Coronary artery (tissue), 2 donors: ENCODE measurements around the gene PROKR1.

ENCODE experiments used
- DNase-seq: peaks from one replicate; pipeline ENCODE4 v3.0.0-alpha.2; 2017; ENCODE audit warnings: low spot score
- H3K27ac ChIP-seq, 2 donors: fragments of 200-600 bp; sonication (generic); one replicate each; pipeline ENCODE4 v1.5.1; 2016 to 2019
- H3K4me3 ChIP-seq: fragments of 200-600 bp; sonication (generic); 2 replicates; pipeline ENCODE4 v1.5.1; 2016; ENCODE audit warnings: mild to moderate bottlenecking, moderate library complexity
- TF ChIP-seq, protein P1 (sequence below): fragments of 200-600 bp; sonication (generic); IDR thresholded peaks from one replicate; pipeline ENCODE4 v1.5.1; 2019; ENCODE audit warnings: antibody characterized with exemption

PROKR1 gene

DNA sequence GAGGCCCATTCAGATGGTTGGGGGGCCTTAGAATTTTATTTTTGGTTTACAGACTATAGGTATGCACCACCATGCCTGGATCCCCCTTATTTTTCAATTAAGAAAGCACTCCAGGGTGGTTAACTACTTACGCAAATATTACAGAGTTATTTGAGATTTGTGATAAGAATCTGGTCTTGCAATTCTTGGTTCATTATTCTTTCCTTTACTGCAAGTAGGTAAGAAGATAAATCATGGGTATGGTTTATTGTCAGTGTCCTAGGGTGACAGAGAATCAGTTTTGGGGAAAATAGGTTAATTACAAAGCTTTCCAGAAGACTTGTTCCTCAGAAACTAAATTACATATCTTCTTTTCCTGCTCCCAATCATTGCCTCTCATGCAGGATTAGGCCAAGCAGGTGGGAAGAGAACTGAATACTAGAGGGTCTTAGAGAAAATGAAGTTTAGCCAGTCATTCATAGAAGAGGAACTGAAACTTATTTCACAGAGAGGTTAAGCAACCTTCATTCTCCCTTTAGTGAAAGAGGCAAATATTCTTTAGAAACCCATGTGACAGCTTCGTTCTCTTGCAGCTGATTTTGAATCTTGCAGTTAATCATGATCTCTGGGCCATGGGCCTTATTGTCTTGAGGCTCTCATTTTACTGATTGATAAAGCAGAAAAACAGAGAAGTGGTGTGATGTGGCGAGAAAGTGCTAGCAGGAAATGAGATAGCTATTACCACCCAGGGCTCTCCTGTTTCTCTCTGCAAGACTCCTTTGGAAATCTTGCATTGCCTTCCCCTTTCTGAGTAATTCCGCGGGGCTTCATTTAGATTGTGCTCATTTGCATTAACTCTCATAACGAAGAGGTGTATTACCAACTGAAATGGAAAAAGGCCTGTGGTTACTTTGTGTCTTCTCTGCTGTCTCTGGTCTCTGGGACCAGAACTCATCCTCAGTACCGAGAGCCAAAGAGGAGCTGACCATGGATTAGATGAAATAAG, 46.5 kb downstream of the PROKR1 start:
- DNase-seq: no peak
- TF ChIP-seq, protein P1, sequence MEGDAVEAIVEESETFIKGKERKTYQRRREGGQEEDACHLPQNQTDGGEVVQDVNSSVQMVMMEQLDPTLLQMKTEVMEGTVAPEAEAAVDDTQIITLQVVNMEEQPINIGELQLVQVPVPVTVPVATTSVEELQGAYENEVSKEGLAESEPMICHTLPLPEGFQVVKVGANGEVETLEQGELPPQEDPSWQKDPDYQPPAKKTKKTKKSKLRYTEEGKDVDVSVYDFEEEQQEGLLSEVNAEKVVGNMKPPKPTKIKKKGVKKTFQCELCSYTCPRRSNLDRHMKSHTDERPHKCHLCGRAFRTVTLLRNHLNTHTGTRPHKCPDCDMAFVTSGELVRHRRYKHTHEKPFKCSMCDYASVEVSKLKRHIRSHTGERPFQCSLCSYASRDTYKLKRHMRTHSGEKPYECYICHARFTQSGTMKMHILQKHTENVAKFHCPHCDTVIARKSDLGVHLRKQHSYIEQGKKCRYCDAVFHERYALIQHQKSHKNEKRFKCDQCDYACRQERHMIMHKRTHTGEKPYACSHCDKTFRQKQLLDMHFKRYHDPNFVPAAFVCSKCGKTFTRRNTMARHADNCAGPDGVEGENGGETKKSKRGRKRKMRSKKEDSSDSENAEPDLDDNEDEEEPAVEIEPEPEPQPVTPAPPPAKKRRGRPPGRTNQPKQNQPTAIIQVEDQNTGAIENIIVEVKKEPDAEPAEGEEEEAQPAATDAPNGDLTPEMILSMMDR: no peak
- H3K4me3 ChIP-seq: no peak overlapping the region
- no peak overlapping the region for H3K27ac ChIP-seq

DNA sequence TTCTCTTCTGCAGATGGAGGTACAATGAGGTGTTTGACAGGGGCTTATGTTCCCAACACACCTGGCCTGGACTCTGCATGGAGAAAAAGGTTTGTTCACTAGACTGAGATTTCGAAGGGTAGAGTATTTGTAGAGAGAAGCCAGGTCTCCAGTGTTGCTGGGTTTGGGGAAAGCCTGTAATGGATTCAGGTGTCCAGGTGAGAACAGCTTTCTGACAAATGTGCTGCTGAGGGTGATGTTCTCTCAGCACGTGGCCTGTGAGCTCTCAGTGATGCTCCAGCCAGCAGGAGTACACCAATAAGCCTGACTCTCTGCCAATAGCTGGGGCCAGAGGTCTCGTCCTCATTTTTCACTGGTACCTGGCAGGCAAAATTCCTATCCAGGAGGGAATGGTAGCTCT, 47.5 kb downstream of the PROKR1 start:
- no peak for DNase-seq
- TF ChIP-seq, protein P1: no peak
- Histone ChIP-seq H3K4me3 (no peak overlapping the region), H3K27ac (no peak overlapping the region)

DNA sequence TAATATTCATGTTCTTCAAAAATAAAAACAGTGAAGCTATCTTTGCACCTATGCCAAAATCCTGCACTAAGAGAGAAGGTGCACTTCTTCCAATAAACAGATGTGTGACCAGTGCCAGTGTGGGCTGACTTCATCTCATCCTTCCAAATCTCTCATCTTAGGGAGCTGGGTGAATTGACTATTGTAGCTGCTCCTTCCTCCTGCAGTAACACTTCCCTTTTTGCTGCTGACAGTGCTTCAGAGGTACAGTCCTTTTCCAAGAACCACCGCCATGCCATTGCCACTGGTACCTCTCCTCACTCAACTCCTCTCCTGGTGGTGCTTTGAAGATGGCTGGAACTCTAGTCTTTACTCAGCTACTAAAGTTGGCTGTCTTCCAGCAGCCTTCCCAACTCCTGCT, 49.1 kb downstream of the PROKR1 start:
- H3K27ac ChIP-seq: no peak overlapping the region
- no peak overlapping the region for H3K4me3 ChIP-seq
- DNase-seq: no peak
- TF ChIP-seq, protein P1: no peak

DNA sequence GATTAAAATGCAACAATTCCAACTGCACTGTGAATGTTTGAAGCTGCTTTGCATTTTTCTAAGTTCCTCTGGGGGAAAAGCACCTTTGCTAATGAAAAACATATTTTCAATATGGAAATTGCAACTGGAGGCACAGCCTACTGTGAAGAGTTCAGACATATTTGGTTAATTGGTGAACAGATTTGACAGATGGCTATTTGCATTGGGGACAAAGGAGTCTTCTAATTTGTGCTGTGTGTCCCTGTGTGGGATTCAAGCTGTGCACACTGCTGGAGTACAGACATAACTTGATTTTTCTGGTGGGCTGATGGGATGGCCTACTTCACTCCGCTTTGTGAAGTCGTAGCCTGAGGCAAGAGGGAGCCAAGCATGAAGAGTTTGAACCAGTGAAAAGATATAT, 50.6 kb downstream of the PROKR1 start:
- DNase-seq: no peak
- TF ChIP-seq, protein P1: no peak
- no peak overlapping the region for H3K27ac ChIP-seq
- H3K4me3 ChIP-seq: no peak overlapping the region

DNA sequence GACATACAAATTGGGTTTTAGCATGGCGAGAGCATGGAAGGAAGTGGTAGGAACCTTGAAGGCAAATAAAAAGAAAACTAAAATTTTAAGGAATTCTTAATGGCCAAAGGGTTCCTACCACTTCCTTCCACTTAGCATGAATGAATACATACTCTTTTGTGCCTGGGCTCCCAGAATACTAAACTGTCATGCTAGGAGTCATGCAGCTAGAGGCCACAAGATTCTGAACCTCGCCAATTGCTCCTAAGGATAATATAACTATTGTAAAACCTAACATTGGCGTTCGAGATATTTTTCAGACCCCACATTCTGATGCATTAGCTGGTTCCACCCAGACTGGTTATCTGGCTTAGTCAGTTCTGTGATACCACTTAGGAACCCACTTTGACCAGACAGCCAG, 52.6 kb downstream of the PROKR1 start:
- TF ChIP-seq, protein P1: no peak
- DNase-seq: no peak
- H3K27ac ChIP-seq: no peak overlapping the region
- H3K4me3 ChIP-seq: no peak overlapping the region

DNA sequence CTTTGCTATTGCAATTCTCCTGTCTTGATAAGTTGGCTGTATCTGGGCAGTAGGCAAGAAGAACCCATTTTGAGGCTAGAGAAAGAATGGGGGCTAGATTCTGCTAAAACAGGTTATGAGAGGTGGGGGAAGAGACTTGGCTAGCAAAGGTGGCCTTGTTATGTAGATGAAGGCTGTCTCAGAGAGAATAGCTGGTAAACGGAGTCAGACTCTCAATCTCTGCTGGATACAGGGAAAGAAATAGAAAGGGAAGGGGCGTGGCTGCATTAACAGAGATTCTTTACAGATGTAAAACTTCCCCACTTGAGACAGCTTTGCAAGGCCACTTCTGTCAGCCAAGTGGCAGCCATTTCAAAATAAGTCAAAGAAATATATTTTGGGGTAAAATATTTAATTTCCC, 53.2 kb downstream of the PROKR1 start:
- no peak overlapping the region for H3K4me3 ChIP-seq
- DNase-seq: no peak
- no peak overlapping the region for H3K27ac ChIP-seq
- TF ChIP-seq, protein P1: no peak
